Medulla oblongata (tissue), 1 donor: ENCODE measurements around the gene OR8K5.
"Not testable (repeated sequence)": the region's sequence is repeated elsewhere in the genome, so short reads cannot be mapped to it uniquely, and the experiment has no call there.

ENCODE experiments used
- DNase-seq: peaks from one replicate; pipeline ENCODE4 v3.0.0-alpha.2; 2015; ENCODE audit errors: extremely low spot score

OR8K5 gene

GRCh38 chr11:56160217-56160616, at the start of gene OR8K5:
Gene OR8K5, minus strand, starts transcription at chr11:56160317. Its CDS starts 0 bp downstream, at chr11:56160317.
- no peak for DNase-seq

DNA sequence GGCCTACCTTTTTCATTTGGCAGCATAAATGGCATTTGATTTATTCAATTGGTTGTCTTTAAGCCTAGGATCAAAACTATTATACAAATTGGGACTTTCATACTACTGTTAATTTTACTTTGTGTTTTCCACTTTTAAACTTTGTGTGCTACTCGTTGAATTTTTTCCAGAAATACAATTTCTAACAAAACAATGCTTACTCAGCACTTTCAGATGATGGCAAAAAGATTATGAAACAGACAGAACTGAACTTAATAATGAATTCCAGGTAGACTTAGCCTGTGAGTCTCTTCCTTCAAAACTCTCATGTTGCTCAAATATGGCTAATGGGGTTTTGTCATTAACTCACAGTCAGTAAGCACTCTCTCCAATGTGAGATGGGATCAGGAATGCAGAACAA, 47.7 kb upstream of the OR8K5 start:
- DNase-seq, result no peak

DNA sequence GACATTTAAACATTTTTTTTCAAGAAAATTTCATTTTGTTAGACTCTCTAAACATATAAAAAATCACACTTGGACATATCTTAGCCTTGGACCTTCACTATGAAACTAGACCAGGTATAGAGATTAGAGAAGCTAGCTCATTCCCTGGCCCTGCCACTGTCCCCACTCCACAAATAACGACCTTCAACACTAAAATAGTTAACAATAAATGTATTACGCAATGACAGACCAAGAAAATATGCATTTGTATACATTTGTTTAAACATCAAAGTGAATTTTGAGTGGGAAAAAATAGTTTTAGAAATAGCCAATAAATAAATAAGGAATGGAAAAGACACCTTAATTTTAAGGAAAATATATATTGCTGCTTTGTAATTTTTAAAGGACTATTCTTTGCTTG, 37.2 kb upstream of the OR8K5 start:
- no peak for DNase-seq

GRCh38 chr11:56196705-56197104, 36.6 kb upstream of the OR8K5 start:
- DNase-seq, result no peak

DNA sequence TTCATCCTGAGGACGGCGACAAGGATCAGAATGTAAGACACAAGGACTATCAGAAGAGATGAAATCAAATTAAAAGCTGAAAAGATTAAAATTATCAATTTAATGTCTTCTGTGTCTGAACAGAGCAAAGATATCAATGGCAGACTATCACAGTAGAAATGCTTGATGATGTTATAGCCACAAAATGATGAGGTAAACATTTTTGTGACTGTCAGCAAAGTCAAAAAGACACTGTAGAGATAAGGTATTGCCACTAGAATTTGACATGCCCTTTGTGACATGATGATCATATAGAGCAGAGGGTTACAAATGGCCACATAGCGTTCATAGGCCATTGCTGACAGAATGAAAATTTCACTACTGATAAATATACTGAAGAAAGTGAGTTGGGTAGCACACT, 28.5 kb upstream of the OR8K5 start:
- no peak for DNase-seq

- no peak for DNase-seq
Observed at GRCh38 chr11:56183459-56183858, 23.3 kb upstream of the OR8K5 start.

- no peak for DNase-seq
Observed at GRCh38 chr11:56176318-56176717, 16.2 kb upstream of the OR8K5 start, which contains the start of gene OR5J2. Gene OR5J2, plus strand, starts transcription at chr11:56176618. Its CDS starts 0 bp downstream, at chr11:56176618.

DNA sequence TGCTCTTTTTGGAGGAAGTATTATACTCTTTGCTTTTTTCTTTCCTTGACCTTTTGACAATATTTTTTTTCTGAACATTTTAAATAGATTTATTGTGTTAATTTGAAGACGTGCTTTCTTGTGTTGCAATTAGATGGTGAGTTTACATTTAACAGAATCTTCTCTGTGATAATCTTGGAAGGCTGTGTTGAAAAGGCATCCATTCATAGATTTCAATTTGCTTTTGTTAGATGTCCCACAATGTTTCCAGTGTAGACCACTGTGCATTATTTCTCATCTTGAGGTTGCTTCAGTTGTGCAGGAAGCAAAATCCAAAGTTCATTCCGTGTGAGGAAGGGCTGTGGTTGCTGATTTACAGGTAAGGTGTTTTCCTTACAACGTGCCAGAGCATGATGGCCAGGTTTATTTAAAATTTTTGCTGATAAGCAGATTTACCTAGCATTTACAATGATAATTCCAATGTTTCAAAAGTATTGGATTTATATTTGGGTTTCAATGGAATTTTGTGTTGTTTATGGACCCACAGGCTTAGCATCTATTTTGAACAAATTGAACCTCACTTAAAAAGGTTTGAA, 12.2 kb upstream of the OR8K5 start:
- no peak for DNase-seq

GRCh38 chr11:56163804-56164203, 3.7 kb upstream of the OR8K5 start:
- DNase-seq, result no peak

- no peak for DNase-seq
Observed at GRCh38 chr11:56152333-56152732, 7.8 kb downstream of the OR8K5 start.

DNA sequence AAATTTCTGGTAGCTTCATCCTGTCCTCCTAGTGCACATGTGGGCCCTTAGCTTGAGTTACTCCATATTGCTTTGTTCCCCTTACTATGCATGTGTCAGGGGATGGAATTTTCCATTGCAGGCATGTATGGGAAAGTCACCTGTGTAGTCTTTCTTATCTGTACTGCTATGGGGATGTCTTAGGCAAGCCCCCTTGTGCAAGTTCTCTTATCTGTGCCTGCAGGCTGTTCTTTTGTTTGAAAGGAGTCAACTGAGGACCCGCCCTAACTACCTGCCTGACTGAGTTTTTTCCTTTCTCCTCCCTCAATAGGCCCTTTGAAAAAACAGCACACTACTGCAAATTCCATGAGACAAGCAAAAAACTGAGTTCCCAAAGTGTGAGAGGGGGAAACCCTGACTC, 8.7 kb downstream of the OR8K5 start:
- no peak for DNase-seq

DNA sequence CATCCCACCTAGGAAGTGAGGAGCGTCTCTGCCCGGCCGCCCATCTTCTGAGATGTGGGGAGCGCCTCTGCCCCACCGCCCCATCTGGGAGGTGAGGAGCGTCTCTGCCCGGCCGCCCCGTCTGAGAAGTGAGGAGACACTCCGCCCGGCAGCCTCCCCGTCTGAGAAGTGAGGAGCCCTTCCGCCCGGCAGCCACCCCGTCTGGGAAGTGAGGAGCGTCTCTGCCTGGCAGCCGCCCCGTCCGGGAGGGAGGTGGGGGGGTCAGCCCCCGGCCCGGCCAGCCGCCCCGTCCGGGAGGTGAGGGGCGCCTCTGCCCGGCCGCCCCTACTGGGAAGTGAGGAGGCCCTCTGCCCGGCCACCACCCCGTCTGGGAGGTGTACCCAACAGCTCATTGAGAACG, 16.4 kb downstream of the OR8K5 start:
- DNase-seq, result not testable (repeated sequence)

GRCh38 chr11:56140151-56140661, 19.9 kb downstream of the OR8K5 start, which contains the start of gene OR8J3:
Gene OR8J3, minus strand, starts transcription at chr11:56140201. Its CDS starts 2,483 bp downstream, at chr11:56137718.
- DNase-seq, result no peak

- no peak for DNase-seq
Observed at GRCh38 chr11:56122073-56122472, 38.0 kb downstream of the OR8K5 start, which contains the start of gene OR8H3. Gene OR8H3, plus strand, starts transcription at chr11:56122373. Its CDS starts 0 bp downstream, at chr11:56122373.
